ENCODE measurements around the gene ZNRD2.
"Not testable (repeated sequence)": the region's sequence is repeated elsewhere in the genome, so short reads cannot be mapped to it uniquely, and the experiment has no call there.

ZNRD2 gene

DNA sequence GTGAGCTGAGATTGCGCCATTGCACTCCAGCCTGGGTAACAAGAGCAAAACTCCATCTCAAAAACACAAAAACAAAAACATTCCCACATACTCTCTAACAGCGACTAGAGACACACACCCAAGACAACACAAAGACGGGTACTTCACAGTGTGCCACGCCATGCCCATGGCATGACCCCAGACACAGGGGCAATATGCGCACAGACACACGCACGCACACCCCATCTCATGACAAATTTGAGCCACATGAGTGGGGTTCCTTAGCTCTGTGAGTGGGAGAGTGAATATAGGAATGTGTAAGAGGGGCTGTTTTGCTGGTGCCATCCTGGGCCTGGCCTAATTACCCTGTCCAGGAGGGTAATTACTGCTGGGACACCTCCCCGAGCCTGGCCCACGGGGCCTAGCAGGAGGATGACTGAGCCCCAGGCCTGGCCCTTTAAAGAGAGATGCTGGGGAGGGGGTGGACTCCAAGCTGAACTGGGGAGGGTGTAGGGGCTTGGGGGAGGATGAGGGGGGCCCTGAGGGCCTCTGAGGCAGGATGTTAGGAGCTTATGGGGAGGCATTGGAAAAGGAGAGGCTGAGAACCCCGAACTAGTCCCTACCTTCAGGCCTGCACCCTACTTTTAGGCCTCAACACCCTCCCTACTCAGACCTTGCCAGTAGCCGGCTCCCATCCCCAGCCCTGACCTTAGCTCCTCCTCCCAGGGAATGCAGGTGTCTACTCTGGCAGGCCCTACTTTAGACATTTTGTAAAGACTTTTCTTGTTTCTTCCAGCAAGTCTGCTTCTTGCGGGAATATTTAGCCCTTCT is 13.6 kb upstream of the ZNRD2 start:
- no peak for DNase-seq

DNA sequence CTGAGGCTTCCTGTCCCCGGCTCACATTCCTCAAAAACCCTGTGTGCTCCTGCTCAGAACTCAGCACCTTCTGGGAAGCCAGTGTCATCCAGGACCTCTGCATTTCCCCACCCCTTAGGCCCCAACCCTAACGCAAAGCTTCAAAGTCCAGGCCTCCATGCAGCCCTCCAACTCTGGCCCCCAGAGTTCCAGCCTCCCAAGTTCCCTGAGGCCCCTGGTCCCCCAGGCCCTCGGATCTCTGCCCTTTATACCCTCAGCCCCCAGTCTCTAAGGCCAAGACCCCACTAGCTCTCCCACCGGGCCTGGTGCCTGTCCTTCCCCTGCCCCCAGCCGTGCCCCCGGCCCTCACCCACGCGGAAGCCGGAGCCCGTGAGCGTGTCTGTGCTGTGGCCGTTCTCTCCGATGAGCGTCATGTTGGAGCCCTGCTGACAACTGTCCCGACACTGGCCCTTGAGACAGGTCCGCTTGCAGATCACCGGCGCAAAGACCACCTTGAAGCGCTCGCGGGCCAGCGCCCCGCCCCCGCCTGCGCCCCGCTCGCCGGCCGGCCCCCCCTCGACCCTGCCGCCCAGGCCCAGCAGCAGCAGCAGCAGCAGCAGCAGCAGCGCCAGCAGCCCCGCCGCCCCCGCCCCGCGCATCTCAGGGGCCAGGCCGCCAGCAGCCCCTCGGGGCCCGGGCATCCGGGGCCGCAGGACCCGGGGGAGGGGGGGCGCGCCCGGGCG is 12.8 kb upstream of the ZNRD2 start:
- DNase-seq: no peak

DNA sequence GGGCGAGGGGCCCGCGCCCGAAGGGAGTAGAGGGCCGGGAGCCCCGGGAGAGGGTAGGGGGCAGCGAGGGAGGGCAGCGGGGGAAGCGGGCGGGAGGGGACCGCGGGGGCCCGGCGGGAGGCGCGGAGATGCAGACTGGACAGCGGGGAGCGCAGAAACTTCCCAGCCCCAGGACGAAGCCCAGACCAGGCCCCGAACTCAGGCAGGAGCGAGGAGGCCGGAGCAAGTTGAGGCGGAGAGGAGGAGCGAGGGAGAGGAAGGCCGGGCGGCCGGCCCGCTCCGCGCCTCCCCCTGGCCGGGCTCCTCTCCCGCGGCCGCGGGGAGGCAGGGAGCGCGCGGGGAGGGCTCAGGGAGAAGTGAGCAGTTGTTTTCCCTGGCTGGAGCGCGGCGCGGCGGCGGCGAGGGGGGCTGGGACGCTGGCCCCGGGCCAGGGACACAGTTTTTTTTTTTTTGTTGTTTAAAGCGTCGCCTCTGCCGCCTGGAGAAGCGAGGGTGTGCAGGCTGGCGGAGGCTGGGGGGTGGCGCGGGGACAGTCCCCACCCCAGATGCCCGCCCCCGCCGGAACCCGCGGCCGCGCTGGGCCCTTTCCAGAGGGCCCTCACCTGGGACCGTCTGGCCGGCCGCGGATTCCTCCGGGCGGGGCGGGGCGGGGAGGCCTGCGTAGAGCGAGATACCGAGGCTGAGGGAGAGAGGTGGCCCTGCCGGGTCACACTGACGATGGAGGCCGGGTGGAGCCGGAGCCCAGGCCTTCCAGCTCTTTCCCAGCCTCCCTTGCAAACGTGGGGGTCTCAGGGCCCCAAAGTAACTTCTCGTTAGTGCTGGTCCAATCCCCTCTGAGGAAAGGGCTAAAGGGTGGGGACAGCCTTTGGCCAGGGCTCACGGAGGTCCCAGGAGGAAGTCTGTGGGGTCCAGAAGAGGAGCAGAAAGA is 12.0 kb upstream of the ZNRD2 start, which contains the start of gene LTBP3:
Gene LTBP3 (minus strand): TSS at position 358 of the 928 bp plus-strand sequence. CDS start 400 bp downstream, outside the sequence.
- no peak for DNase-seq

- no peak for DNase-seq
Measured at GRCh38 chr11:65558930-65559509, 11.3 kb upstream of the ZNRD2 start.

DNA sequence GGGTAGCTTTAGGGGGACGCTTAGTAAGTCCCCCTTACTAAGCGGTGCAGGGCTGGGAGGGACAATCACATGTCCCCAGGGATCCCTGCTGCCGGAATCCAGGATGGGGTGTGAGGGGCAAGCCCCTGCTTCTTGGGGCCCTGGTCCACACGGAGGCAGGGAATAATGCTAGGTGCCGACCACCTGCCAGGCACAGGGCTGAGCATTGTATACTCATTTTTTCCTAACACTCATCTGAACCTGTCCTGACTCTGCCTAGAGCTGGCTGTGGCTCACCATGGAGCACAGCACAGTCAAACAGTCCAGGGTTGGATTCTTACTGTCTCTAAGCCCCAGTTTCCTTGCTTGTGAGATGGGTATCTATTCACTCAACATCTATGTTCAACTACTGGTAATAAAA is 10.7 kb upstream of the ZNRD2 start:
- DNase-seq: no peak

- DNase-seq: no peak
Measured at GRCh38 chr11:65559951-65560537, 10.2 kb upstream of the ZNRD2 start.

DNA sequence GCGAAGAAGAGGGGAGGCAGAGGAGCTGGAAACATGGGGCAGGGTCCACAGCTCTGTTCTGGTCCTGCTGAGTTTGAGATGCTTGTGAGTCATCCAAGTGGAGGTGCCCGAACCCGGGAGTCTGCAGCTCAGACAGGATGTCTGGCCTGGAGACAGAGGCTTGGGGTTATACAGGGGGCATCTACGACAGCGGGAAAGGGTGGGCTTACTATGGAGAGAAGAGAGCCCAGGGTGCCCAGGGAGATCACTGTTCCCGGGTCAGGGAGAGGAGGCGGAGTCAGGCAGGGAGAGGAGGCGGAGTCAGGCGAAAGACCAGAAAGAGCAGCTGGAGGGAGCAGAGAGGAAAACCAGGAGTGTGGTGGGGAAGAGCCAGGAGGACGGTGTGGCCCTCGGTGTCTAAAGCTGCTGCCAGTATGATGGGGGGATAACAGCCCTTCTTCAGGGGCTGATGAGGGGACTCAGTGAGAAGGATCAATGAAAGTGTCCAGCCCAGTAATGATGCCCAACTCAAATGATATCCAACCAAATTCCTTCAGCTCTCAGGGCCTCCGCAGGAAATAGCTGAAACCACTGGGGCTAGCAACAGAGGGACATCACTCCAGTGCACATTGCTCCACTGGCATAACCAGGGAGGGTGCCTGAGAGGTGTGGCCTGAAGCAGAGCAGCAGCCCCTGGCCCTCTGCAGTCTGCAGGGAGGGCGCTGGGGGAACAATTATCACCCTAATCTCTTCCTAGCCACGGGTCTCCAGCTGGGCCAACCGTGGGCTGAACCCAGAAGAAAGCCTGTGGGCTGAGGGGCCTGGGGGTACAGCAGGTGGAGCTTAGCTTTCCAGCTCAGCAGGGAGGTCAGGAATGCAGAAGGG is 9.5 kb upstream of the ZNRD2 start:
- DNase-seq: no peak

DNA sequence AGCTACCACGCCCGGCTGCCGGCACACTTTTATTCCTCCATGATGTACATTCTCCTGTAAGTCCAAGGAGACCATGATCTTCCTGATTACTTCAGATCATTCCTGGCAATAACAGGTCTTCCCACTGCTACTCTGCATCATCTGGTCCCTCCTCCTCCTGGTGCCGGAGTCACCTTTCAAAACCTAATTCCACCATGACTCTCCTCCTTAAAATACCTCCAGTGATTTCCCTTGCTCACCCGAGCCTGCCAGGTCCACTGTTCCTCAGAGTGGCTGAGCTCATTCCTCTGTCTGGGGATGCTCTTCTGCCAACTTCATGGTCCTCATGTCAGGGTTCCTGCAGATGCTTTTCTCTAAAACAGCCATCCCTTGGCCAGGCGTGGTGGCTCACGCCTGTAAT is 8.3 kb upstream of the ZNRD2 start:
- no peak for DNase-seq

DNA sequence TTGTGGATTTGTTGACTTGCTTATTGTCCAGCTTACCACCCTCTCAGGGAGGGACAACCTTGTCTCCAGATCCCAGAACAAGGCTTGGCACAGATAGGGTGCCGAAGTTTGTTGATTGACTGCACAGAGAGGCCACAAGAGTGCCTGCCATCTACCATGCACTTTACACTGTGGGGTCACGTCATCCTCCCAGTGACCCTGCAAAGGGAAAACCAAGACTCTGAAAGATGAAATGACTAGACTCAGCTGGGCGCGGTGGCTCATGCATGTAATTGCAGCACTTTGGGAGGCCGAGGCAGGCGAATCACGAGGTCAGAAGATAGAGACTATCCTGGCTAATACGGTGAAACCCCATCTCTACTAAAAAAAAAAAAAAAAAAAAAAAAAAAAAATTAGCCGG is 7.5 kb upstream of the ZNRD2 start:
- no peak for DNase-seq

DNA sequence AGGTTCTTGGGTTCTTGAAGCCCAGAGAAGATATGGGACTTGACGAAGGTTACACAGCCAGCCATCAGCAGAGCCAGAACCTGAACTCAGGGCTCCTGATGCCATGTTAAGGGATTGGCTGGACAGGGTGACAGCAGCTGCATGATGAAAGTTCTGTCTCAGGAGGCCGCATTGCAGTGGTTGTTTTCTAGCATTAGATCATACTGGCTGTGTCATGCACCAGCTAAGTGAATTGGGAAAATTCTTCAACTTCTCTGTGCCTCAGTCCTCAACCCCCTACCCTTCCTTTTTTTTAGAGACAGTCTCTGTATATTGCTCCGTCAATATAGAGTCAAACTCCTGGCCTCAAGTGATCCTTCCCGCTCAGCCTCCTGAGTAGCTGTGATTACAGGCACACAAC is 6.7 kb upstream of the ZNRD2 start:
- no peak for DNase-seq

- not testable (repeated sequence) for DNase-seq
Measured at GRCh38 chr11:65564879-65565559, 5.3 kb upstream of the ZNRD2 start.

- no peak for DNase-seq
Measured at GRCh38 chr11:65565624-65566453, 4.4 kb upstream of the ZNRD2 start.

GRCh38 chr11:65569164-65569972 is 909 bp upstream of the ZNRD2 start:
- DNase-seq: no peak

- DNase-seq: no peak
Measured at GRCh38 chr11:65571420-65571819, 1.1 kb downstream of the ZNRD2 start.

DNA sequence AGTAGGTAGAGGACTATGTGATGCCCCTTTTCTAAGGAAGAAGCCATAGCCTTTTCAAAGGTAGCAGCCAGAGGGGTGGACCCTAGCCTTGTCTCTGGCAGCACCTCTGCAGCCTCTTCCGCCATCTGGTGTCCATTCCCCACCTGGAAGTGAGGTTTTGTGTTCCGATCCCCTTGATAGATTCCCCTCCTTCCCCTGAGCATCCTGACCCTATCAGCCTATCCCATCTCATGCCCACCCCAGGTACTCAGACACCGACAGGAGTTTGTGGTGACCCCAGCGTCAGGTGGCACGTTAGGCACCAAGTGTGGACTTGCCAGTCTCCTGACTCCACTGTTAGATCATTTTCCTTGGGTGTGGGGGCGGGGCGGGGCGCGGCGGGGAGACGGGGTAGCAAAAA is 1.7 kb downstream of the ZNRD2 start:
- no peak for DNase-seq

DNA sequence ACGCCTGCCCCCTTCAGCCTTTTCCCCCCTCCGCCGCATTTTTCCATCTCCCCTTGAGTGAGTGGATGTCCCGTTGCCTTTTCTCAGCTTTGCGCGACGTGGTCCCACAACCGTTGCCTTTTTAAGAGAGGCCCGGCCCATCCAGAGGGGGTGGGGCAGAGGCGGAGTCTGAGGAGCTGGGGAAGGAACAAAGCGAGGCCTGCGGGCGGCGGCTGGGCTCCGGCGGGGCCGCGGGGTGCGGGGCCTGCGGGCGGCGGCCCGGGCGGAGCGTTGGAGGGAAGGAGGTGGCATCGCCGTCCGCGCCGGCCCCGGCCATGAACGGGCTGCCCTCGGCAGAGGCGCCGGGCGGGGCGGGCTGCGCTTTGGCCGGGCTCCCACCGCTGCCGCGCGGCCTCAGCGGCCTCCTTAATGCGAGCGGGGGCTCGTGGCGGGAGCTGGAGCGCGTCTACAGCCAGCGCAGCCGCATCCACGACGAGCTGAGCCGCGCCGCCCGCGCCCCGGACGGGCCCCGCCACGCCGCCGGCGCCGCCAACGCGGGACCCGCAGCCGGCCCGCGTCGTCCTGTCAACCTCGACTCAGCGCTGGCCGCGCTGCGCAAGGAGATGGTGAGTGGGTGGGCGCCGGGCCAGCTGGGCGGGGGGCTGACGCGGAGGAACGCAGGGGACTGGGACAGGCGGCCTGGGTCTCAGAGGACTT is 2.2 kb downstream of the ZNRD2 start, which contains the start of gene FAM89B:
Gene FAM89B (plus strand): TSS at position 183 of the 696 bp plus-strand sequence. CDS start 132 bp downstream, at position 315.
- peak; percentile 91 for DNase-seq

DNA sequence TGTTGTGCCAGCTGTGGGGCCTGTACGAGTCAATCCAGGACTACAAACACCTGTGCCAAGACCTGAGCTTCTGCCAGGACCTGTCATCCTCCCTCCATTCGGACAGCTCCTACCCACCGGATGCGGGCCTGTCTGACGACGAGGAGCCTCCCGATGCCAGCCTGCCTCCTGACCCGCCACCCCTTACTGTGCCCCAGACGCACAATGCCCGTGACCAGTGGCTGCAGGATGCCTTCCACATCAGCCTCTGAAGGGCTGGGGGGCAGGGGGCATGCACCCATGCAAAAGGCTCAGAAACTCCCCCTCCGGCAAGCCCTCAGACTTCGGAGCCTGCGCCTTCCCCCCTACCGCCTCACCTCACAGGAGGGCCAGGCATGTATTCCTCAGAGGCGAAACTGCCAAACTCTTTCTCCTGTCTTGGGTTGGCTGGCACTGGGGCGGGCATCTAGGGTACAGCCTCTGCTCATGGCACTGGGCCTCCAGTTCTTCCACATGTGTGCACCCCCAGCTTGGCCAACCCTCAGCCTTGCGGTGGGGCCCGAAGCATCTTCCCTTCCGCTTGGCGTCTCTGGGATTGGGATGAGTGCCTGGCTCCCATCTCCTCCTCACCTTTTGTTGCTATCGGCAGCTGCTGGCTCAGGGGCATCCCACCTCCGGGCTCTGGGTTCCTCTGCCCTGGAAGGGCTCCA is 3.3 kb downstream of the ZNRD2 start:
- DNase-seq: no peak
